Loucy (cell line): ENCODE measurements around the gene NEIL1.
"Not testable (repeated sequence)": the region's sequence is repeated elsewhere in the genome, so short reads cannot be mapped to it uniquely, and the experiment has no call there.

Source experiments
- H2AFZ ChIP-seq: fragments of 200-600 bp; sonication (generic); 2 replicates; pipeline ENCODE4 v1.6.0; 2016; ENCODE audit warnings: antibody characterized with exemption, mild to moderate bottlenecking, low read length, moderate library complexity
- H3F3A ChIP-seq: fragments of 200-600 bp; 2 replicates; pipeline ENCODE4 v1.6.0; 2016; ENCODE audit warnings: antibody characterized with exemption, low read depth, mild to moderate bottlenecking
- H3K27me3 ChIP-seq: fragments of 200-600 bp; sonication (generic); 2 replicates; pipeline ENCODE4 v1.6.1; 2014; ENCODE audit warnings: low read length, mild to moderate bottlenecking; ENCODE audit not compliant: insufficient read depth, poor library complexity, severe bottlenecking
- H3K36me3 ChIP-seq: fragments of 200-600 bp; sonication (generic); 2 replicates; pipeline ENCODE4 v1.6.1; 2016; ENCODE audit warnings: low read length; ENCODE audit not compliant: insufficient read depth
- H3K4me1 ChIP-seq: fragments of 200-600 bp; sonication (generic); 2 replicates; pipeline ENCODE4 v1.5.1; 2014; ENCODE audit warnings: low read length, mild to moderate bottlenecking; ENCODE audit not compliant: insufficient read depth, poor library complexity, severe bottlenecking
- H3K4me2 ChIP-seq: fragments of 200-600 bp; sonication (generic); 2 replicates; pipeline ENCODE4 v1.6.0; 2014; ENCODE audit warnings: antibody characterized with exemption, low read length, low read depth, mild to moderate bottlenecking; ENCODE audit not compliant: poor library complexity, severe bottlenecking
- H3K4me3 ChIP-seq: fragments of 200-600 bp; sonication (generic); 2 replicates; pipeline ENCODE4 v1.5.1; 2014; ENCODE audit warnings: low read length, mild to moderate bottlenecking, mixed read lengths; ENCODE audit not compliant: poor library complexity, severe bottlenecking
- H3K79me2 ChIP-seq: fragments of 200-600 bp; sonication (generic); 2 replicates; pipeline ENCODE4 v1.6.1; 2014; ENCODE audit warnings: low read length; ENCODE audit not compliant: insufficient read depth
- H3K9ac ChIP-seq: fragments of 200-600 bp; sonication (generic); 2 replicates; pipeline ENCODE4 v1.6.0; 2014; ENCODE audit warnings: mild to moderate bottlenecking, low read depth, low read length, moderate library complexity; ENCODE audit not compliant: poor library complexity, severe bottlenecking
- H3K9me2 ChIP-seq: fragments of 200-600 bp; sonication (generic); replicated peaks from 2 replicates; pipeline ENCODE4 v1.6.1; 2016; ENCODE audit warnings: low read depth, low read length, mixed read lengths
- H3K9me3 ChIP-seq: fragments of 200-600 bp; sonication (generic); 2 replicates; pipeline ENCODE4 v1.6.1; 2014; ENCODE audit warnings: mild to moderate bottlenecking, antibody characterized with exemption, low read length, low read depth; ENCODE audit not compliant: insufficient read depth
- H4K20me1 ChIP-seq: fragments of 200-600 bp; sonication (generic); 2 replicates; pipeline ENCODE4 v1.6.0; 2014; ENCODE audit warnings: antibody characterized with exemption, low read length, mild to moderate bottlenecking; ENCODE audit not compliant: insufficient read depth, poor library complexity, severe bottlenecking
- EZH2phosphoT487 ChIP-seq: fragments of 200-600 bp; IDR thresholded peaks from 2 replicates; pipeline ENCODE4 v1.6.1; 2018; ENCODE audit warnings: antibody characterized with exemption, mild to moderate bottlenecking, moderate library complexity, borderline replicate concordance
- TF ChIP-seq, protein P1 (sequence below): fragments of 200-600 bp; sonication (generic); conservative IDR thresholded peaks from 2 replicates; pipeline ENCODE4 v1.5.1; 2014; ENCODE audit warnings: mild to moderate bottlenecking, antibody characterized with exemption, low read length

NEIL1 gene

DNA sequence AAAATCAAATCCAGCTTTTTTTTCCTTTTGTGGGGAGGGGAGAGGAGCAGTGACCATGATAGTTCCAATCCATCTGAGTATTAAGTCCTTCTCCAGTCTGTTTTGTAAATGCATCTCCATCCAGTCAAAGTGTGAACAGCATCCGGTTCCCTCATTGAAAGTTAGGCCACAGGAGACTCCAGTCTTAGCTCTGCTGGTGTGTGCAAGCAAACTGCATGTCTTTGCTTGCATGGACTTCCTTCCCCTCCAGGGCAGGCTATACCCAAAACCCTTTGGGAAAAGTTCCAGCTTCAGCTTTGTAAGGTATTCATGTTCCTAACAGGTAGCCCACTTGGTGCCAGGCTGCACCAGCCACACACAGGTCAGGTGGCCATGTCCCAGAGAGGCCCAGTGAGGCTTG, 24.6 kb downstream of the NEIL1 start:
- Histone ChIP-seq H3K36me3 (peaks cover 67% of the 10 kb centered on the region), H3K4me3 (no peak overlapping the region), H3K4me2 (no peak overlapping the region), H3K4me1 (peaks cover 17% of the 10 kb centered on the region), H3F3A (no peaks in the 10 kb centered on the region), H3K79me2 (peaks cover 22% of the 10 kb centered on the region), H3K9me2 (no peaks in the 10 kb centered on the region), H3K9ac (no peak overlapping the region), H2AFZ (no peak overlapping the region), H3K9me3 (no peaks in the 10 kb centered on the region), H3K27me3 (no peaks in the 10 kb centered on the region), H4K20me1 (no peaks in the 10 kb centered on the region)
- TF ChIP-seq, protein P1, sequence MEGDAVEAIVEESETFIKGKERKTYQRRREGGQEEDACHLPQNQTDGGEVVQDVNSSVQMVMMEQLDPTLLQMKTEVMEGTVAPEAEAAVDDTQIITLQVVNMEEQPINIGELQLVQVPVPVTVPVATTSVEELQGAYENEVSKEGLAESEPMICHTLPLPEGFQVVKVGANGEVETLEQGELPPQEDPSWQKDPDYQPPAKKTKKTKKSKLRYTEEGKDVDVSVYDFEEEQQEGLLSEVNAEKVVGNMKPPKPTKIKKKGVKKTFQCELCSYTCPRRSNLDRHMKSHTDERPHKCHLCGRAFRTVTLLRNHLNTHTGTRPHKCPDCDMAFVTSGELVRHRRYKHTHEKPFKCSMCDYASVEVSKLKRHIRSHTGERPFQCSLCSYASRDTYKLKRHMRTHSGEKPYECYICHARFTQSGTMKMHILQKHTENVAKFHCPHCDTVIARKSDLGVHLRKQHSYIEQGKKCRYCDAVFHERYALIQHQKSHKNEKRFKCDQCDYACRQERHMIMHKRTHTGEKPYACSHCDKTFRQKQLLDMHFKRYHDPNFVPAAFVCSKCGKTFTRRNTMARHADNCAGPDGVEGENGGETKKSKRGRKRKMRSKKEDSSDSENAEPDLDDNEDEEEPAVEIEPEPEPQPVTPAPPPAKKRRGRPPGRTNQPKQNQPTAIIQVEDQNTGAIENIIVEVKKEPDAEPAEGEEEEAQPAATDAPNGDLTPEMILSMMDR: no peak
- no peak for TF ChIP-seq EZH2phosphoT487

DNA sequence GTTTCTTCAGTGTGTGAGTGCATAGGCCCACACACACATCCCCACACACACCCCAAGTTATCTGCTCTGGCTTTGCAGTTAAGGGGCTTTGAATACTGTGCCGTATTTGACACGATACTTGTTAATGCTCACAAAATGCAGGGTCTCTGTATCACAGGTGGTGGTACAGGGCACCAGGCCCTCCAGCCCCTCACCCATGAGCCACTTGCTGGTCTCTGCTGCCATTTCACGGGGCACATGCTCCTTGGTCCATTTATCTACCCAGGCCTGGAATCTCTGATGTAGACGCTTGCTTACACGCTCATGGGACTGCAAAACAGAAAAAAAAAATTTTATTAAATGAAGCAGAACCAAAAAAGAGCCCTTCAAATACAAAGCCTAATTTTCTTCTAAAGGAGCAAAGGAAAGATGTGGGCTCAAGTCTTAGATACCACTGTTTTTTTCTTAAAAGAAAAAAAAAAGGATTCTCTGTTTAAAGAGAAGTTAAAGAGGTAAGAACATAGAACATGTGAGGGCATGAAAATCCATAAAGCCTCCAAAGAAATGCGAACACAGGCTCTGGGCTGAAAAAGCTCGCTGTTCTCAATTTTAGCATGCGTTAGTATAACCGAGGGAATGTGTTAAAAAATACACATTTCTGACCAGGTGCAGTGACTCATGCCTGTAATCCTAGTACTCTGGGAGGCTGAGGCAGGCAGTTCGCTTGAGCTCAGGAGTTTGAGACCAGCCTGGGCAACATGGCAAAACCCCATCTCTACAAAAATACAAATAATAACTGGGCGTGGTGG, 25.3 kb downstream of the NEIL1 start:
- Histone ChIP-seq H3F3A (no peaks in the 10 kb centered on the region), H3K4me3 (no peak overlapping the region), H3K36me3 (peaks cover 73% of the 10 kb centered on the region), H3K4me2 (no peak overlapping the region), H3K9ac (no peak overlapping the region), H4K20me1 (no peaks in the 10 kb centered on the region), H3K79me2 (peaks cover 16% of the 10 kb centered on the region), H3K9me3 (no peaks in the 10 kb centered on the region), H2AFZ (no peak overlapping the region), H3K27me3 (no peaks in the 10 kb centered on the region), H3K4me1 (peaks cover 14% of the 10 kb centered on the region), H3K9me2 (no peaks in the 10 kb centered on the region)
- TF ChIP-seq, protein P1: no peak
- no peak for TF ChIP-seq EZH2phosphoT487

DNA sequence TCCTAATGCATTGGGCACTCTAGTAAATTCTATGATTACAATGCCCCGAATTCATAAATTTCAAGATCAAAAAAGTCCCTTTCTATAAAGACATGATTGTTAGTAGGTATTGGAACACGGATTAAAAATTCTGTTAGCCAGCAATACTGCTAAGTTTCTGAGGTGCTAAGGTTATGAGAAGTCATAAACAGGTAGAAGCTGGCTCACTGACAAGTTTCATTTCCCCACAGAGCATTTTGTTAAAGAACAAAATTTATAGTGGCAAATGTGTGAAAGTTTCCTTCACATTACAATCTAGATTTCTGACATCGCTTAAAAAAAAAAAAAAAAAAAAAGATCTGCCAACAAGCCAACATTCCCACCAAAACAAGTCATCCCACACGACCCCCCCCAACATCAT, 33.9 kb downstream of the NEIL1 start:
- Histone ChIP-seq H3K36me3 (peaks cover 94% of the 10 kb centered on the region), H3K4me1 (no peaks in the 10 kb centered on the region), H3K27me3 (no peaks in the 10 kb centered on the region), H3K9me2 (no peaks in the 10 kb centered on the region), H4K20me1 (no peaks in the 10 kb centered on the region), H3K9me3 (no peaks in the 10 kb centered on the region), H3K9ac (no peak overlapping the region), H3K79me2 (no peaks in the 10 kb centered on the region), H3K4me3 (no peak overlapping the region), H3F3A (no peaks in the 10 kb centered on the region), H3K4me2 (no peak overlapping the region), H2AFZ (no peak overlapping the region)
- no peak for TF ChIP-seq EZH2phosphoT487
- TF ChIP-seq, protein P1: no peak

DNA sequence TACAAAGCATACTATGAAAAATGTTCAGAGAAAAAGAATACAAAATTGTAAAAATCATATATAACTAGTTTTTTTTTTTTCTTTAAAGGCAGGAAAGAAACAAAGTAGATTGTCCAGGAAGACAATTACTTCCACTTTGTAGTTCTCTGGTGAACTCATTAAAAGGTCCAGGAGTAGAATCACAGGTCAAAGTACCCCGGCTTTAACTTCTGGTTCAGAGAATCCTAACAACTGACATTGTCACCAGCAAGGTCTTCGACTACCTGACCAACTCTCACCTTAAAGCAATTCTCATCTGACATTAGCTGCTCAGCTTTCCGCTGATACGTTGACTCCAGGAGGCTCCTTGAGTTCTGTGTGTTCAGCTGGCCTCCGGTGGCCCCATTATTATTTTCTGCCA, 37.1 kb downstream of the NEIL1 start:
- H3K36me3 ChIP-seq: peaks cover 99% of the 10 kb centered on the region
- not testable (repeated sequence) for H3K4me1 ChIP-seq, H3K9ac ChIP-seq

More for the DNA sequence above, 37.1 kb downstream of the NEIL1 start:
- H3K79me2 ChIP-seq, H3K4me2 ChIP-seq, H3K9me3 ChIP-seq, H3K27me3 ChIP-seq, H2AFZ ChIP-seq, H3F3A ChIP-seq, H3K9me2 ChIP-seq, H4K20me1 ChIP-seq, H3K4me3 ChIP-seq: not testable (repeated sequence)
